ENCODE results near the gene TNPO3.
"Not testable (repeated sequence)": the region's sequence is repeated elsewhere in the genome, so short reads cannot be mapped to it uniquely, and the experiment has no call there.

TNPO3 gene

DNA sequence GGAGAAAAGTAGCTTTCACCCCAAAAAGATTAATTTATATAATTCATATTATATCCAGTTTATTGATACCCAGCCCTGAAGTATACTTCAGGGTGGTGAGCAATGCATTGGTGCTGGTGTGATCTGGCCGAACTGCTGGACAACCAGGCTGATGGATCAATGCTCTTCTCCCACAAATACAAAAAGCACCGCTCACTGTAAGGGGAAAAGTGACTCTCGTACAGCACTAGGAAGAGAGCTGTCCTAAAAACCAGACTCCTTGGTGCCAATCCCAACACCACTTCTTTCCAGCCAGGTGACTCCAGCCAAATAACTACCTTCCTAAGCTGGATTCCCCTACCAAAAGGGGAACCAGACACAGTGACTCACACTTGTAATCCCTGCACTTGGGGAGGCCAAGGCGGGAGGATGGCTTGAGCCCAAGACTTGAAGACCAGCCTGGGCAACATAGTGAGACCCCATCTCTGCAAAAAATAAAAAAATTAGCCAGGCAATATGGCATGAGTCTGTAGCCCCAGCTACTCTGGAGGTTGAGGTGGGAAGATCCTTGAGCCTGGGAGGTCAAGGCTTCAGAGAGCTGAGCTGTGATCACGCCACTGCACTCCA, 13.1 kb upstream of the TNPO3 start:
- TF ChIP-seq CTCF (conservative IDR thresholded peaks at IDR 0.05) = no peak
- H3K27ac ChIP-seq = peak overlapping the region; percentile 24; the same call in 1 of the 2 replicates

GRCh38 chr7:129067132-129067561, 12.2 kb upstream of the TNPO3 start:
- not testable (repeated sequence) for H3K27ac ChIP-seq

- no peak for TF ChIP-seq CTCF (conservative IDR thresholded peaks at IDR 0.05)
- H3K27ac ChIP-seq = no peak overlapping the region
Measured at GRCh38 chr7:129066290-129067131, 11.6 kb upstream of the TNPO3 start.

DNA sequence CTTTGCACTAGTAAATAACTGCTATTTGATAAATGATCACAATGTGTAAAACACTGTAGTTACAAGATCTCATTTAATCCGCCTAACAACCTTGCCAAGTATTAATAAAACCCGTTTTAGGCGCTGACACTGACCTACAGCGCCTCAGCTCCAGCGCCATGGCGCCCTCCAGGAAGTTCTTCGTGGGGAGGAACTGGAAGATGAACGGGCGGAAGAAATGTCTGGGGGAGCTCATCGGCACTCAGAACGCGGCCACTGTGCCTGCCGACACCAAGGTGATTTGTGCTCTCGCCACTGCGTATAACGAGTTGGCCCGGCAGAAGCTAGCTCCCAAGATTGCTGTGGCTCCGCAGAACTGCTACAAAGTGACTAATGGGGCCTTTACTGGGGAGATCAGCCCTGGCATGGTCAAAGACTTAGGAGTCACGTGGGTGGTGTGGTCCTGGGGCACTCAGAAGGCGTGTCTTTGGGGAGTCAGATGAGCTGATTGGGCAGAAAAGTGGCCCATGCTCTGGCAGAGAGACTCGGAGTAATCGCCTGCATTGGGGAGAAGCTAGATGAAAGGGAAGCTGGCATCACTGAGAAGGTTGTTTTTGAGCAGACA, 1.1 kb upstream of the TNPO3 start:
- peak overlapping the region; percentile 98 for H3K27ac ChIP-seq
- no peak for TF ChIP-seq CTCF (conservative IDR thresholded peaks at IDR 0.05)

GRCh38 chr7:129055294-129055816, 444 bp upstream of the TNPO3 start:
- no peak for TF ChIP-seq CTCF (conservative IDR thresholded peaks at IDR 0.05)
- H3K27ac ChIP-seq = peak overlapping the region; percentile 98

- peak overlapping the region; percentile 98 for H3K27ac ChIP-seq
- TF ChIP-seq CTCF (conservative IDR thresholded peaks at IDR 0.05) = no peak
Measured at GRCh38 chr7:129053938-129054437, 923 bp downstream of the TNPO3 start.

GRCh38 chr7:129052441-129052840, 2.5 kb downstream of the TNPO3 start:
- H3K27ac ChIP-seq = peak overlapping the region; percentile 98; the same call in 1 of the 2 replicates
- no peak for TF ChIP-seq CTCF (conservative IDR thresholded peaks at IDR 0.05)

- H3K27ac ChIP-seq = not testable (repeated sequence)
Measured at GRCh38 chr7:129051459-129051858, 3.5 kb downstream of the TNPO3 start.

All from VCaP (cell line).